ENCODE data around the gene RNF126.

Gene RNF126

DNA sequence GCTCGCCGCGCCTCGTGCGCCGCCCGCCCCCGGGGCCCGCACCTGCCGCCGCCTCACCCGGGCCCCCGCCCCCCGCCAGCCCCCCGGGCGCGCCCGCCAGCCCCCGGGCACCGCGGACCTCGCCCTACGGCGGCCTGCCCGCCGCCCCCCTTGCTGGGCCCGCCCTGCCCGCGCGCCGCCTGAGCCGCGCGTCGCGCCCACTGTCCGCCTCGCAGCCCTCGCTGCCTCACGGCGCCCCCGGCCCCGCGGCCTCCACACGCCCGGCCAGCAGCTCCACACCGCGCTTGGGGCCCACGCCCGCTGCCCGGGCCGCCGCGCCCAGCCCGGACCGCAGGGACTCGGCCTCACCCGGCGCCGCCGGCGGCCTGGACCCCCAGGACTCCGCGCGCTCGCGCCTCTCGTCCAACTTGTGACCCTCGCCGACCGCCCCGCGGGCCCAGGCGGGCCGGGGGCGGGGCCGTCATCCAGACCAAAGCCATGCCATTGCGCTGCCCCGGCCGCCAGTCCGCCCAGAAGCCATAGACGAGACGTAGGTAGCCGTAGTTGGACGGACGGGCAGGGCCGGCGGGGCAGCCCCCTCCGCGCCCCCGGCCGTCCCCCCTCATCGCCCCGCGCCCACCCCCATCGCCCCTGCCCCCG lies 46.8 kb downstream of the RNF126 start:
- TF ChIP-seq, protein P1, sequence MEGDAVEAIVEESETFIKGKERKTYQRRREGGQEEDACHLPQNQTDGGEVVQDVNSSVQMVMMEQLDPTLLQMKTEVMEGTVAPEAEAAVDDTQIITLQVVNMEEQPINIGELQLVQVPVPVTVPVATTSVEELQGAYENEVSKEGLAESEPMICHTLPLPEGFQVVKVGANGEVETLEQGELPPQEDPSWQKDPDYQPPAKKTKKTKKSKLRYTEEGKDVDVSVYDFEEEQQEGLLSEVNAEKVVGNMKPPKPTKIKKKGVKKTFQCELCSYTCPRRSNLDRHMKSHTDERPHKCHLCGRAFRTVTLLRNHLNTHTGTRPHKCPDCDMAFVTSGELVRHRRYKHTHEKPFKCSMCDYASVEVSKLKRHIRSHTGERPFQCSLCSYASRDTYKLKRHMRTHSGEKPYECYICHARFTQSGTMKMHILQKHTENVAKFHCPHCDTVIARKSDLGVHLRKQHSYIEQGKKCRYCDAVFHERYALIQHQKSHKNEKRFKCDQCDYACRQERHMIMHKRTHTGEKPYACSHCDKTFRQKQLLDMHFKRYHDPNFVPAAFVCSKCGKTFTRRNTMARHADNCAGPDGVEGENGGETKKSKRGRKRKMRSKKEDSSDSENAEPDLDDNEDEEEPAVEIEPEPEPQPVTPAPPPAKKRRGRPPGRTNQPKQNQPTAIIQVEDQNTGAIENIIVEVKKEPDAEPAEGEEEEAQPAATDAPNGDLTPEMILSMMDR (IDR thresholded peaks at IDR 0.05; ENCODE audit: insufficient read depth, low read depth, low read length, missing control alignments) = no peak
- H3K4me3 ChIP-seq (ENCODE audit: low read depth, low read length) = no peak overlapping the region
- no peak for DNase-seq (ENCODE audit: low read depth)

DNA sequence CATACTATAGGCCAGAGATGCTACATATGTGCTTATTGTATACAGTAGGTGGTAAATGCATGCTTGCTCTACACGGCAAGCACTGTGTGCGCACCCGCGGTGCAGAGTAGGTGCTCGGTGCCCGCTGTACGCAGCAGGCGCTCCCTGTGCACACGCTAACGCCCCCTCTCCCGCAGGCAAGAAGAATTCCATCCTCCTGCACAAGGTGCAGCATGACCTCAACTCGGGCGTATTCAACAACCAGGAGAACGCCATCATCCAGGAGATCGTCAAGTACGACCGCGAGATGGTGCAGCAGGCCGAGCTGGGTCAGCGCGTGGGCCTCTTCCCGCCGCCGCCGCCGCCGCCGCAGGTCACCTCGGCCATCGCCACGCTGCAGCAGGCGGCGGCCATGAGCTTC lies 47.4 kb downstream of the RNF126 start:
- TF ChIP-seq, protein P1 (IDR thresholded peaks at IDR 0.05; ENCODE audit: insufficient read depth, low read depth, low read length, missing control alignments) = no peak

DNA sequence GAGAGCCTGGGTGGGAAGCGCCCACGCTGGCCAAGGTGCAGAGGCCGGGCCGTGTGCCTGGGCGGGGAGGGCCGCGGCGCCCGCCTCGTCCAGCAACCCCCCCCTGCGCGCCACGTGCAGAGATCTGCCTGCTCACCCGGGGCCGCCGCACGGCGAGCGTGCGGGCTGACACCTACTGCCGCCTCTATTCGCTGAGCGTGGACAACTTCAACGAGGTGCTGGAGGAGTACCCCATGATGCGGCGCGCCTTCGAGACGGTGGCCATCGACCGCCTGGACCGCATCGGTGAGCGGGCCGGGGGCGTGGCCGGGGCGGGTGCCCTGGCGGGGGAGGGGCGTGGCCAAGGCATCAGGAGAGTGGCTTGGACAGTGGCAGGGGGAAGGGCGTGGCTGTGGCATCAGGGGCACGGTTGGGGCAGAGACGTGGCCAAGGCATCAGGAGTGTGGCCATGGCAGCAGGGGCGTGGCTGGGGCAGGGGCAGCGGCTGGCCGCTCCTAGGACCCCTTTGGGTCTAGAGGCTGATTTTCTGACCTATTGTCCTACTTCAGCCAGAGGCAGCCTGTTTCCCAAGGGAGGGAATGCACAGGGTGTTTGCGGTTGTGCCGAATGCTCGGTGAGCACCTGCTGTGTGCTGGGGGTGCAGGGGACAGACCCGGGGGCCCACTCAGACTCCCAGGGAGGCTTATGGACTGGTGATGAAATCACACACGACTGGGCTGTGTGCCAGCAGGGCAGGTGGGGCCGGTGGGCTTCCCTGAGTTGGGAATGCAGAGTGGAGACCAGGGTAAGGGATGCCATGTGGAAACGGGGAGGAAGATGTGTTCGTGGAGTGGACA lies 49.1 kb downstream of the RNF126 start:
- no peak for DNase-seq (ENCODE audit: low read depth)
- H3K4me3 ChIP-seq (ENCODE audit: low read depth, low read length) = no peak overlapping the region
- TF ChIP-seq, protein P1 (IDR thresholded peaks at IDR 0.05; ENCODE audit: insufficient read depth, low read depth, low read length, missing control alignments) = no peak

More for the DNA sequence above, 47.4 kb downstream of the RNF126 start:
- H3K4me3 ChIP-seq (ENCODE audit: low read depth, low read length) = no peak overlapping the region
- DNase-seq (ENCODE audit: low read depth) = no peak

DNA sequence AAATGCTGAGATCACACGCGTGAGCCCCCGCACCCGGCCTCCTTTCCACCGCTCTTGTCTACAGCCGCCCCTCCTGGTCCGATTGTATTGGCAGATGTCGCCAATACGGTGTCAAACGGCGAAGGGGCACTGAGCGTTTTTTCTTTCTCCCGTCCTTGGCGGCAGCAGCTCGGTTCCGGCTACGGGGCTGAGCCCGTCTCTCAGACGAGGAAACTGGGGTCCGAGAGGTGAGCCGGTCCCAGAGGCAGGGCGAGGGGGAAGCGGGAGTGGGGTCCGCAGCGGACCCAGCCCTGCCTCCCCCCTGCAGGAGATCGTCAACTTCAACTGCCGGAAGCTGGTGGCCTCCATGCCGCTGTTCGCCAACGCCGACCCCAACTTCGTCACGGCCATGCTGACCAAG lies 50.1 kb downstream of the RNF126 start:
- TF ChIP-seq, protein P1 (IDR thresholded peaks at IDR 0.05; ENCODE audit: insufficient read depth, low read depth, low read length, missing control alignments) = no peak

DNA sequence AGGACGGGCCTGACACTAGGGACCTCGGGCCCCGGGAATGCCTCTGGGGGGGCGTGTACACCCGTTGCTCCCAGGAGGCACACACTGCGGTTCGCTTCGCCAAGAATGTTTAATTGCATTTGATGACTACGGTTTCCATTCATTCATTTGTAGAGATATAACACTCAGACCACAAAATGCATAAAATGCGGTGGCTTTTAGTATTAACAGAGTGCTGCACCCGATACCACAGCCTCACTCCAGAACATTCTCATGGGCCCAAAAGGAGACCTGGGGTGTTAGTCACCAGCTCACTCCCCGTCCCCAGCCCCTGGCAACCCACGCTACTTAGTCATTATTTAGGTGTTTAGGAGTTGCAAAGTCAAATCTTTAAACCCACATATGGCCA lies 51.5 kb downstream of the RNF126 start:
- peak; percentile 54 for DNase-seq (ENCODE audit: low read depth)
- H3K4me3 ChIP-seq (ENCODE audit: low read depth, low read length) = peak overlapping the region; percentile 61
- TF ChIP-seq, protein P1 (IDR thresholded peaks at IDR 0.05; ENCODE audit: insufficient read depth, low read depth, low read length, missing control alignments) = no peak

More for the DNA sequence above, 50.1 kb downstream of the RNF126 start:
- no peak for DNase-seq (ENCODE audit: low read depth)
- H3K4me3 ChIP-seq (ENCODE audit: low read depth, low read length) = no peak overlapping the region

DNA sequence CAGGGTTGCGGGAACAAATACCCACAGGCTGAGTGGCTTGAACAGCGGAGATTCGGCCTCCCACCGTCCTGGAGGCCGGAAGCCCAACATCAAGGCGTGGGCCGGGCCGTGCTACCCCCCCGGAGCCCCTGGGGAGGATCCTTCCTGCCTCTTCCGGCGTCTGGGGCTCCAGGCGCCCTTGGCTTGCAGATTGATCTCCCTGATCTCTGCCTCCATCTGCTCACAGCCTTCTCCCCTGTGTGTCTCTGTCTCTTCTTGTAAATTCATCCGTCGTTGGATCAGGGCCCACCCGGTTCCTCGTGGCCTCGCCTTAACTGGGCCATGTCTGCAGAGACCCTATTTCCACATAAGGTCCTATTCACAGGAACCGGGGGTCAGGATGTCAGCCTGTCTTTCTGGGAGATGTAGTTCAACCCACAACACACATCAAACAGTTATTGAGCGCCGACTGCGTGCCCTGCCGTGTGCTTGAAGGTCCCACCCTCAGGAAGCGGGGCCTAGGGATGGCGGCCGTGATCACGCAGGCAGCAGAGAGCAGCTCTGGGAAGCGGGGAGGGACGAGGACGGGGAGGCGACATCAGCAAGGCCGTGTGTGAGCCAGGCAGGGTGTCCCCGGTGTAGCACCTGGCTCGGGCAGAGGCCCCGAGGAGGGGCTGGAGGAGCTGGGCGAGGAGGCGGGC lies 52.1 kb downstream of the RNF126 start:
- H3K4me3 ChIP-seq (ENCODE audit: low read depth, low read length) = peak overlapping the region; percentile 61
- TF ChIP-seq, protein P1 (IDR thresholded peaks at IDR 0.05; ENCODE audit: insufficient read depth, low read depth, low read length, missing control alignments) = no peak
- peak; percentile 76 for DNase-seq (ENCODE audit: low read depth)
